ENCODE measurements around the gene ANKIB1.
"Not testable (repeated sequence)": the region's sequence is repeated elsewhere in the genome, so short reads cannot be mapped to it uniquely, and the experiment has no call there.

ANKIB1 gene

DNA sequence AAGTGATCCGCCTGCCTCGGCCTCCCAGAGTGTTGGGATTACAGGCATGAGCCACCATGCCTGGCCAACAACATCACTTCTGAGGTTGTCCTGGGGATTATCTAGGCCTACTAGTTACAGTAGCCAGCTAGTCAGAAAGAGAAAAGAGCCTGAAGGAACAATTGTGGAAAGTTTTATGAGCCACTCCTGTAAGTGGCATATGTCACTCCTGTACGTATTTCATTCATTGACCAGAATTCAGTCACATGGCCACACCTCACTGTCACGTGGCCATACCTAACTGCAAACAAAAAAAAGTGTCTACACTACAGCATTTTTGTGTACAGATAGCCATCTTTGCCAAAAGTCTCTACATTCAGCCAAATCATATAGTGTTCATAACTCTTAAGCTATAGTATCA is 85.7 kb downstream of the ANKIB1 start:
- no peak for DNase-seq

DNA sequence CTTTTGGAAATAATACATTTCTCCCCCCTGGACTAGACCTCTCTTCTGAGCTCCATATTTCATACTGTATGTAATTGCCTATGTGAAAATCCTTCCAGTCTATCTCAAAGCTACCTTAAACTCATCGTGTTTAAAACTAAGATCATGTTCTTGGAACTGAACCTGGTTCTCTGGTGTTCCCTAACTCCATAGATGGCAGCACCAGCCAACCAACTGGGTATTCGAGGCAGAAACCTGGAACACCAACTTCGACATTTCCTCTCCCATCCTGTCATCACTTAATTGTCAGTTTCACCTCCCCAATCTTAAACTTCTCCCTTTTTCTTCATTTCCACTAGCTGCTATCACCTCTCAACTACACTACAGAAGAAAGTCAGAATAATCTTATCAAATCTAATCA is 87.0 kb downstream of the ANKIB1 start:
- no peak for DNase-seq

DNA sequence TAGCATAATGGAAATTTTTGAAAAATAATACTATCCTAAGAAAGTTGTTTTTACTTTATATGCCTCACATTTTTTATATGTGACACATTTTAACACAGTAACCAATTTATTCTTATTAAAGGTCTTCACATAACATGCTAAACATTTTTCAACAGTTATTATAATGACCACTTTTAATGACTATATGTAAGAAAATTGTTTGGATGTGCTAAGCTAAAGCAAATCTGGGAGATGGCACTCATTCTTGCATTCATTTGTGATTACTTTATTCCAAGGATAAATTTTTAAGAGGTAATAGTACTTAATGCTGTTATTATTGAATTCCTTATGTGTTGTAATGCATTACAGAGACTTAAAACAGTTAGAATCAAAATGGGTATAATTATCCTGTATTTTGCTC is 88.1 kb downstream of the ANKIB1 start:
- DNase-seq, result no peak

DNA sequence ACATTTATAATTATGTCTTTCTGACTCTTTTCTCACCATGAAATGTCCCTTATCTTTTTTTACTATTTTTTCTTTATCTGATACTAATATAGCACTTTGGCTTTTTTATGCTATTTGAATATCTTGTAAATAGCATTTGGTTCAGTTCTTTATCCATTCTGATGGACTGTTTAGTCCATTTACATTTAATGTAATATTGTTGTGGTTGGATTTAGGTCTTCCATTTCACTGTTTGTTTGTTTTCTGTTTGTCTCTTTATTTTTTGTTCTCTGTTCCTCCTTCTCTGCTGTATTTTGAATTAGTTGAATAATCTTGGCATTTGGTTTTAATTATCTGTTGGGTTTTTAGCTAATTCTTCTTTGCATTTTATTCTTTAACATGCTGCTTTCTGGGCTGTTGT is 89.8 kb downstream of the ANKIB1 start:
- no peak for DNase-seq

DNA sequence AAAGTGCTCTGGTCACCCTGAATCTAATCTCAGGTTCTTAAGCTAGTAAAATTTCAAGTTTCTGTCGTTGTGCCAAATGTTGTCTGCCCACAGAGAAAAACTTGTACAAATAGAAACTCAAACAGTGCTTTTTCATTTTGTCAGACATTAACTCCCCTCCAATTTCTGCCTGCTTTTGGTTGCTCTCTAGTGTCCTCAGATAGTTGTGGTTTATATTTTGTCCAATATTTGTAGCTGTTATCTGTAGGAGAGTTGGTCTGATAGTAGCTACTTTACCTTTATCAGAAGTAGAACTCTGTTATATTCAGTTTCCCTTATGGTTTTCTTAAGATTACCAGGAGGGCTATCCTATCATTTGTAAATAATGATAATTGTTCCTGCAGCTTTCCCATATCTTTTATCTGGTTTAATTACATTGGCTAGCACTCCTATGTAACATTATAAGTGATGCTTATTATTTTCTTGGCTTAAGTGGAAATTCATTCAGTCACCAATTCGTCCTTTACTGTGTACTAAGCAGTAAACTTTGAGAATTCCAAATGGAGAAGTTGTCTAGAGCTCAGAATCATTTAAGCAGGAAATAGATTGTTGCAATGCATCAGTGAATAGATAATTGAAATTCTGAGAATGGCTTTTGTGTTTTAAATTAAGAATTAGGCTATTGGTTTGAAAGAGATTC is 91.0 kb downstream of the ANKIB1 start:
- no peak for DNase-seq

DNA sequence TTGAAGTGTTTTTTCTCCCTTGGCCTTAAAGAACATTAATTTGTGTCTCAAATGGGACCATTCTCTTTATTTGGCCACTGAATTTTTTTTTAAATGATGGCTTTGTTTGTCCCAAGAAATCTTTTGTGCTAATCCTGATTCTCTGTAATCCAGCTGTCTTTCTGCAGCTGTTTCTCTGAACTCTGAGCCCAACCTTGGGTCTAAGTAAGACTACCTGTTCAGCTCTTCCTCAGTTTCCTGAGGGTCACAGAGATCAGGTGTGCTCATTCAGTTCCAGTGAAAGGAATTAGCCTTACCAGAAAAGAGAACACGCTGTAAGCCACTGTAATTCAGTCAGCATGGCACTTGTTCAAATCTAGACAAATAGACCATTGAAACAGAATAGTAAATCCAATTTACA is 94.2 kb downstream of the ANKIB1 start:
- DNase-seq, result no peak

DNA sequence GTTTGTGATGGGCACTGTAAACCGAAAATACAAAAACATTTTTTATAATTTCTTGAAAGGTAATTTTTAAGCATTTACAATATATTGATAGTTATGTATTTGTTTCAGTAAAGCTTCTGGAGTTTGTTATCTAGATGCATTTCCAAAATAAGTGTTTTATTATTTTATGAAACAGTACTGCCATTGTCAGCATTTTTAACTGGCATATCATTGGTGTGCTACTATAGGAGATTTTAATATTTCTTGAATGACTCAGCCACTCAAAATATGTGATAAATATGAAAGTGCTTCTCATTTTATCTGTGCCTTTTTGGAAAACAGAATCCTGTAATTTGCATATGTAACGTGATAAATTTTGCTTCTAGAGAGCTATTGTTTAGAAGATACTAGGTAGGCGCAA is 97.9 kb downstream of the ANKIB1 start:
- DNase-seq, result no peak

DNA sequence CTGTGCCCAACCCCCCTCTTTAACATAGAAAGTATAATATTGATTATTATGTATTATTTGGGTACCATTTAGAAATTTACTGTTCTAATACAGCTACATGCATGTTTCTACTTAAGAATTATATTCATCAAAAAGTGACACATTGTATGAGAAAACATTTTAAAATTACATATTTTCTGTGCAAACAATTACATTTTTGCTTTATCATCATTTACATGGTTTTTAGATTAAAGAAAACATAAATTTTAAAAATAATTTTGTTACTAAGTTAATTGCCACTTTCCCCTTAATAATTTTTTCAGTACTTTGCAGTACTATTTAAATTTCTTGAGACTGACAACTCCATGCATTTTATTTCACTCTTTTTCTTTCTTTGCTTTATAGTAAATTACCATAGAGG is 106.2 kb downstream of the ANKIB1 start:
- DNase-seq, result no peak

DNA sequence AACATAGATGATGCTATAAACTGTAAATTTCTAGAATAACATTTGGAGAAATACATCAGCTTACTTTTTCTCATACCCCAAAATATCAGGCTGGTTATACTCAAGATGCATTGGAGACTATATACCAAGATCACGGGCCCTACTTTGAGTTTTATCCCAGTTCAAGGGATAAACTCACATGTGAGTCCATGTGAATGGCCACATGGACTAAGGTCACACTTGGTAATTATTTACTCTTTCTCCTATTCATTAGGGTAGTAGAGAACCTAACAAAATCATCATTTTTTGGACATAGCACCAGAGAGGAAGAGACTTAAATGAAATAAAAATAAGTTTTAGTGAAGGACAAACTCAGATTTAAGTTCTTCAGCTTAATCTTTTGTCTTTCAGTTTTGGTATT is 108.4 kb downstream of the ANKIB1 start:
- no peak for DNase-seq

DNA sequence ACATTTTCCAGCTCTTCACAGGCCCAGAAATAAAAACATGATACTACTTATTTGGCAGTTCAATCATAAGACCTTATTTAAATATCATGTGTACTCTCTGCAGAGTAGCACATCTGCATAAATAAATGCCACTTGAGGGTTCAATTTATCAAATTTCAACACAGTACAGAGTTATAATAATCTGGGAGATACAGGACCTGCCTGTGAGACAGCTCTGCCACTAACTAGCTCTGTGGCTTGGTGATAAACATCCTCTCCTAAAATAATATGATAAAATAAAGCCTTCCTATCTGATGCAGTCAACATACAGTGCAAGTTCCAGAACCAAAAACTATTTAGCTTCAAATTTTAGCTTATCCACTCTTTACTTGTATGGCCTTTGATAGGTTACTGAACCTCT is 110.6 kb downstream of the ANKIB1 start:
- DNase-seq, result no peak

DNA sequence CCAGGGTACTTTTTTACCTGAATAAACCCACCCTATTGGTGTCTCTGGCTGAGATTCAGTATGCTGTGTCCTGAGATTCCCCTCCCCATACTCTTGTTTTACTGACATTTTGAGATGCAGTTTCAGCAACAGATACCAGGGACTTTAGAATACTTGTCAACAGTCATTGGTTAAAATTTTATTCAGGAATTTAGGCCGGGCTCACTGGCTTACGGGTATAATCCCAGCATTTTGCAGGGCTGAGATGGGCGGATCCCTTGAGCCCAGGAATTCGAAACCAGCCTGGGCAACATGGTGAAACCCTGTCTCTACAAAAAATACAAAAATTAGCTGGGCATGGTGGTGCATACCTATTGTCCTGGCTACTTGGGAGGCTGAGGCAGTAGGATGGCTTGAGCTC is 111.5 kb downstream of the ANKIB1 start:
- no peak for DNase-seq

DNA sequence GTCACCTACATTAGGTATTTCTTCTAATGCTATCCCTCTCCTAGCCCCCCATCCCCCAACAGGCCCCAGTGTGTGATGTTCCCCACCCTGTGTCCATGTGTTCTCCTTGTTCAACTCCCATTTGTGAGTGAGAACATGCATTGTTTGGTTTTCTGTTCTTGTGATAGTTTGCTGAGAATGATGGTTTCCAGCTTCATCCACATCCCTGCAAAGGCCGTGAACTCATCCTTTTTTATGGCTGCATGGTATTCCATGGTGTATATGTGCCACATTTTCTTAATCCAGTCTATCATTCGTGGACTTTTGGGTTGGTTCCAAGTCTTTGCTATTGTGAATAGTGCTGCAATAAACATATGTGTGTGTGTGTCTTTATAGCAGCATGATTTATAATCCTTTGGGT is 113.4 kb downstream of the ANKIB1 start:
- not testable (repeated sequence) for DNase-seq

DNA sequence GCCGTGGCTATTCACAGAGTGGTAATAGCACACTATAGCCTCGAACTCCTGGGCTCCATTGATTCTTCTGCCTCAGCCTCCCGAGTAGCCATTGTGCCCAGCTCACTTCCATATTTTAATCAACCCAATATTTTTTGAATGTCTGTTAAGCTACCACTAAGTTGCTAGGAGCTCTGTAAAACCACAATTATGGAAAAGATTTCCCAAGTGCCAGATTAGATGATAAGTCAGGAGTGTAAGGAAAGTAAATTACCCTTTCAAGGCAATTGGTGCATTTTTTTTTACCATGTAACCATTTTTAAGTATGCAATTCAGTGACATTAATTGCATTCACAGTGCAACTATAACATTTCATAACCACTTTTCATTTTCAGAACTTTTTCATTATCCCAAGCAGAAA is 114.0 kb downstream of the ANKIB1 start:
- no peak for DNase-seq

DNA sequence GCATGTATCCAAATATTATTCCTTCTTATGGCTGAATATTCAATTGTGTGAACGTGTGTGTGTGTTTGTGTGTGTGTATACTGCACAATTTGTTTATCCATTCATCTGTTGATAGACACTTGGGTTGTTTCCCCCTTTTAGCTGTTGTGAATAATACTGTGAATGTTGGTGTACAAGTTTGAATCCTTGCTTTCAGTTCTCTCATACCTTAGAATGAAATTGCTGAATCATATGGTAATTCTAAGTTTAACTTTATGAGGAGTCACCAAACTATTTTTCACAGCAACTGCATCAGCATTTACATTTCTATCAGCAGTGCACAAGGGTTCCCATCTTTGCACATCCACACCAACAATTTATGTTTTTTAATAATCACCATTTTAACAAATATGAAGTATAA is 114.6 kb downstream of the ANKIB1 start:
- DNase-seq, result no peak

DNA sequence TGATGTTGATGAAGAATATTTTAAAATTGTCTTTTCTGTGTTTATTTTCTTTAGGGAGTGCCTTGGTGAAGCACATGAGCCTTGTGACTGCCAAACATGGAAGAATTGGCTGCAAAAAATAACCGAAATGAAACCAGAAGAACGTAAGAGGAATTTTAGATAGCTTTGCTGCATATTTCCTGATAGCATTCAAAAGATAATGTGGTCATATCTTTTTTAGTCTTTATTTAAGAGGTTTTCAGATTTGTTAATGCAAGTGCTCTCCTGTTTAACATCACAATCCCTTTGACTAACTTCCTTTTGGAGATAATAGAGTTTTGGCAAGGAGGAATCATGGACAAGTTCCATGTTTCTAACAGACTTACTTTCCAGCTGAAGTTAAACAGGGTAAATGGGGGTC is 116.4 kb downstream of the ANKIB1 start:
- DNase-seq, result no peak

DNA sequence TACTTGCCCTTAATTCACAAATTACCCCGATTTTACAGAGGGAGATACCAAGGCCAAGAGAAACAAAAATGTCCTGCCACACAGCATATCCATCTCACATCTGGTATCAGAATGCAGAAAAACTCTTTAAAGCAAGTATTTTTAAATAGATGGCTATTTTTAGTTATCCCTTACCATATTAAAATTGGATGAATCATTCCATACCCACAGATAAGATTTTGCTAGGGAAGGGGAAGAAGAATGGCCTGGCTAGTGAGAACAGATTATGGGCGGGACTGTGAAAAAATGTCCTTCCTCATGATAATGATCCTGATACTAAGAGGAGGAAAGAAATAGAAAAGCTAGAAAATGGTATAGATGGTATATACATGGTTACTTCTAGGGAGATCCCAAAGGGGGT is 121.0 kb downstream of the ANKIB1 start:
- no peak for DNase-seq

DNA sequence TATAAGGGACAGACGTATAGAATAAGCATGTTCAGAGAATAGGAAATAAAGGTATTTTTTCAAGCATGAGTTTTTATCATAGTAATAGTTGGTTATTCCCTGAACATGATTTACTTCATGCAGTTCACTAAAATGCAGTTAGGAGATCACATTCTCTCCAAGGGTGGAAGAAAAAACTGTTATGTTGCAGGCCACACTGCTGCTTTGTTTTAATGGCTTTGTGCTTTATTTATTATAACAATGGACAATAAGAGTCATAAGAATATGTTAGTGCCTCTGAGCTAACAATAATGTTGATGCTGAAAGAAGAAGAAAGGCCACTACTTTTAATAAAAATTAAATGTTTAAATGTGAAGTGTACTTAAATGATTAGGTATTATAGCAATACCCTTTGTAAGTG is 123.0 kb downstream of the ANKIB1 start:
- no peak for DNase-seq

DNA sequence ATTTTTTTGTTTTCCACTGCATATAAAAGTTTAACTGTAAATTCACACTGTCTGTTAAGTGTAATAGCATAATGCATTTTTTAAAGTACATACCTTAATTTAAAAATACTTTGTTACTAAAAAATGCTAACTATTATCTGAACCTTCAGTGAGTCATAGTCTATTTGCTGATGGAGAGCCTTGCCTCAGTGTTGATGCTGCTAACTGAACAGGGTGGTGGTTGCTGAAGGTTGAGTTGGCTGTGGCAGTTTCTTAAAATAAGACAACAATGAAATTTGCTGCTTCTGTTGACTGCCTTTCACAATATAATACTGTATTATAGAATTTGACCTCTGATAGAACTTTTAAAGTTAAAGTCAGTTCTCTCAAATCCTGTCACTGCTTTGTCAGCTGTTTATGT is 129.2 kb downstream of the ANKIB1 start:
- DNase-seq, result no peak

DNA sequence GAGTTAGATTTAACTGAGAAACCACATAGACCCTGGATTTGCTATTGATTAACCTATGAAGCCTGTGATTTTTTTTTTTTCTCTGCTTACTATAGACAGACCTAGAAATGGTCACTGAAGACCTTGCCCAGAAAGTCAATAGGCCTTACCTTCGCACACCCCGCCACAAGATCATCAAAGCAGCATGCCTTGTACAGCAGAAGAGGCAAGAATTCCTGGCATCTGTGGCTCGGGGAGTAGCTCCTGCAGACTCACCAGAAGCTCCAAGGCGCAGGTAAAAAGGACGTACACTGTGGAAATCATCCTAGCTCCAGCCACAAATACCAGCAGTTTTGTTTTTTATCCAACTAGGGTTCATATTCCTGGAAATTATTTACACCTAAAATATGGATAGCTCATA is 145.3 kb downstream of the ANKIB1 start:
- no peak for DNase-seq

DNA sequence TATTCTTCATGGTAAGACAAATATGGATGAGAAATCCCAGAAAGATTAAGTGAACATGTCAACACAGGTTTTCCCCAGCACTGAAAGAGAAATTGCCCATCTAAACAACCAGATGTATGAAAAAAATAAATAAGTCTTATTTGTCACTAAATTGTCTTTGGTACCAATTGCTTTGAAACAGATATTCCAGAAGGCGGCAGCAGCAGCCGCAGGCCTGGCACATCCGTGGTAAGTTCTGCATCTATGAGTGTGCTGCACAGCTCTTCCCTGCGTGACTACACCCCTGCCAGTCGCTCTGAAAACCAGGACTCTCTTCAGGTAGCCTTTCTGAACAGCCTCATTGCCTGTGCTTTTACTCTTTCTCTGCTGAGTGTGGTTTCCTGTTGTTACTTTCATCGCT is 151.8 kb downstream of the ANKIB1 start:
- no peak for DNase-seq

DNA sequence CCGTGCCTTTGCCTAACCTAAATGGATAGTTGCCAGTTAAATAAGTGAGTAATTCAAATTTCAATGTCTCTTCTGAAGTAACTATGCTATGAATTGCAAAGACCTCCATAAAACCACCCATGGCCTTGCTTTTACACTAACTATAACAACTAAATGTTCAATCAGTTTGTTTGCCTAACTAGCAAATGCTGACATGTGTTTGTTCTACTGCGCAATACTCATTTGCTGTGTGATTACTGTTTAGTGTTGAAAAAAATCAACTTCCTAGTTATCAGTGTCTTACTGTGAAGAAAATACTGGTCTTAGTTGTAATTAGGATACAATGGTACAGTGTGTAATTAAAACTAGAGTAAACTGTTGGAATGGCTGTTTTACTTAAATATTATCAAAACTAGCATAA is 154.2 kb downstream of the ANKIB1 start:
- DNase-seq, result no peak

DNA sequence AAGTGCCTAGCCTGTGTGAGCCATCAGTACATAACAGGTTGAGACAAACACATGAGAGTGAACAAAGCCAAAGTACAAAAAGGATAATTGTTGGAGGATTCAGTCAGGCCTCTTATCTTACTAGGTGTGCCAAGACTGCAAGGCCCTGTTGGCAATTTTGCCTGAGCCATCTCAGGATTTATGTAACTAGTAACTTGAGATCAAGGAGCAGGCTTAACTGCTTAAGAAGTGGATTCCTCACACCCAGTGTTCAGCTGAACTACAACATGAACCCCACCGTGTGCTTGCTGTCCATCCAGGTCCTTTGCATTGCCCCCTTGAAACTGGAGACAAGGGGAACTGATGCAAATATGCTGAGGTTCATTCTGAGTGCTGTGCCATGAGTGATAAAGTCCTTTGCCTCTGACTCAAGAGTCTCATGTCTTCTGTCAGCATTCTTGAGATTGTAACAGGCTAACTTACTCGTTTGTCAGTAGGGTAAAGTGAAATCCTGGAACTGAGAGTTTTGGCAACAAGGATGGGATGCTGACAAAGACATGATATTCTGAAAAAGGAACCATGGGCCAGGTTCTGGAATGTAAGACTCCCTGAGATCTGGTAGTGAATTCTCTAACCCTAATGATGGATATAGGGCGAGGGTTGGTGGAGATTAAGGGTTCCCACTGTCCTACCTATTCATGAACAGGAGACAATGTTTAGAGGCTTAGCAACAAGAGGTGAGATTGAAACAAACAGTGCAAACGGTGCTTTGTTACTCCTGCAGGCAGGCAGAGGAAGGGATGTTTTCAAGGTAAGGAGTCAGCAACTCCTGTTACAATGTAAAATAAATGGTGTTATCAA is 157.4 kb downstream of the ANKIB1 start:
- DNase-seq, result no peak

DNA sequence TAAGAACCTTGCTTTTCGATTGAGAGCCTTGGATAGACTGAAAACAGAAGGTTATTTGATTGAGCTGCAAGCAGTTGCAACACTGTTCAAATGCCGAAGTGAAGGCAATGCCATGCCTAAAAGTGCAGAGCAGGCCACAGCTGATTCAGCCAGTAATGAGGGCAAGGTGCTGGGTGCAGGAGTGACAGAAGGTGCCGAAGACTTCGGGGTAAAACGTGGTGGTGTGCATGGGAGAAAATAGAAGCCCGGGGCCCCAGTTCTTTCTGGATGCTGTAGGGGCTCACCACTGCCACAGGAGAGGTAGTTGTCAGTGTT is 157.9 kb downstream of the ANKIB1 start:
- DNase-seq, result no peak

DNA sequence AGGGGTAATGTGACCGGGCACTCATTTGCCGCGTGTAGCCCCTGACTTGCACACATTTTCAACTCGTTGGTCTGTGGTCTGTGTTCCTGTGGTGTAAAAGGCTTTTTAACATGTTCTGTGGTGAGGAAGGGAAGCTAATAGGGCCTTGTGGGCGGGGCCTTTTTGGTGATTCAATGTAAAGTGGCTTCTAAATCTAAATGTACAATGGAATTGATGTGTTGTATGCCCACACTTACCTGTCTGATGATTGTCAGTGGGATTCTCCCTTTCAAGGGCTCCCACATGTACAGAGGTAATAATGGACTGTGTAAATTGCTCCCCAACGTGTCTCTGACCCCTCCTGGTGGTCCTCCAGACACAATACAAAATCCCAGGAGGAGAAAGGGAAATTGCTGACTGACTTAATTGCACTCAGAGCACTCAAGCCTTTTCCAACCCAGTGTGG is 158.4 kb downstream of the ANKIB1 start:
- no peak for DNase-seq

DNA sequence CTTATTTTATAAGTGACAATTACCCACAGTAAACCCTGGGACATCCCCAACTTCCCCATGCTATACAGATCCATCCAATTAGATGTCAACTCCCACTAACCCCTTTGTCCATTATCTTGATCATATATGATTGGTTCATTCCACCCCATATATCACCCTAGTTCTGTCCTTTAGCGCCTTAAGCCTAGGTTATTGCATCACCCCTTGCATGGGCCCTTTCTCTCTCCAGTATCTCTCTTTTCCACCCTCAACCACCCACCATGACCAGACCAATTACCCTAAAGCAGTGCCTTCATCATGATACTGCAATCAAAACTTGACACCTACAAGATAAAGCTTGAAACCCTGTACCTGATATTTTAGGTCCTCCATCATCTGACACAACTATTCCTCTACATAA is 163.6 kb downstream of the ANKIB1 start:
- no peak for DNase-seq

Measured in NCI-H510A (cell line).